ENCODE measurements around the gene ZDHHC11. TPM values are rescaled to one million over a fixed set of nuclear protein-coding genes. Genes with fewer than 3 reads are reported as not detected.
A peak's percentile ranks its signal among the peaks of the same experiment; 100 is the strongest.
"Not testable (repeated sequence)": the region's sequence is repeated elsewhere in the genome, so short reads cannot be mapped to it uniquely, and the experiment has no call there.

ZDHHC11 gene
- total RNA-seq, 2 experiments from 2014 or later: 9.9 to 10.6 TPM

- DNase-seq; H3K9me3 Mint-ChIP-seq (ENCODE audit: low read depth); H3K4me1 Mint-ChIP-seq; H3K27ac Mint-ChIP-seq; H3K36me3 Mint-ChIP-seq; CTCF ChIA-PET; ATAC-seq; H3K27me3 Mint-ChIP-seq: not testable (repeated sequence)
- peak overlapping the region; percentile 18 for H3K4me3 Mint-ChIP-seq
These were observed 66.8 kb downstream of the ZDHHC11 start for GRCh38 chr5:783881-784427.

GRCh38 chr5:783049-783802, 67.6 kb downstream of the ZDHHC11 start:
- not testable (repeated sequence) for H3K4me3 Mint-ChIP-seq

GRCh38 chr5:782356-782755, 68.4 kb downstream of the ZDHHC11 start:
- DNase-seq; H3K27ac Mint-ChIP-seq; H3K4me3 Mint-ChIP-seq; CTCF ChIA-PET; H3K4me1 Mint-ChIP-seq; ATAC-seq; H3K27me3 Mint-ChIP-seq; H3K9me3 Mint-ChIP-seq (ENCODE audit: low read depth); H3K36me3 Mint-ChIP-seq: not testable (repeated sequence)

More at GRCh38 chr5:783049-783802, 67.6 kb downstream of the ZDHHC11 start:
- H3K27me3 Mint-ChIP-seq; H3K9me3 Mint-ChIP-seq (ENCODE audit: low read depth); H3K36me3 Mint-ChIP-seq; CTCF ChIA-PET; H3K4me1 Mint-ChIP-seq; DNase-seq; H3K27ac Mint-ChIP-seq: not testable (repeated sequence)
- peak; percentile 19 for ATAC-seq

- DNase-seq; CTCF ChIA-PET; H3K27ac Mint-ChIP-seq; H3K27me3 Mint-ChIP-seq; H3K9me3 Mint-ChIP-seq (ENCODE audit: low read depth); H3K36me3 Mint-ChIP-seq; ATAC-seq; H3K4me1 Mint-ChIP-seq; H3K4me3 Mint-ChIP-seq: not testable (repeated sequence)
These were observed 70.2 kb downstream of the ZDHHC11 start for GRCh38 chr5:780571-780970.

- H3K27ac Mint-ChIP-seq; H3K4me1 Mint-ChIP-seq; H3K27me3 Mint-ChIP-seq; CTCF ChIA-PET; H3K36me3 Mint-ChIP-seq; DNase-seq; H3K9me3 Mint-ChIP-seq (ENCODE audit: low read depth); H3K4me3 Mint-ChIP-seq; ATAC-seq: not testable (repeated sequence)
These were observed 71.8 kb downstream of the ZDHHC11 start for GRCh38 chr5:778967-779366.

- H3K9me3 Mint-ChIP-seq (ENCODE audit: low read depth); H3K4me1 Mint-ChIP-seq; H3K4me3 Mint-ChIP-seq; DNase-seq; H3K36me3 Mint-ChIP-seq; H3K27me3 Mint-ChIP-seq; H3K27ac Mint-ChIP-seq; ATAC-seq; CTCF ChIA-PET: not testable (repeated sequence)
These were observed 72.4 kb downstream of the ZDHHC11 start for GRCh38 chr5:778421-778820.

- no peaks in the 10 kb centered on the region for H3K27me3 Mint-ChIP-seq
- CTCF ChIA-PET: no interaction called here
- no peaks in the 10 kb centered on the region for H3K9me3 Mint-ChIP-seq (ENCODE audit: low read depth)
- no peak overlapping the region for H3K4me3 Mint-ChIP-seq
- H3K36me3 Mint-ChIP-seq: no peaks in the 10 kb centered on the region
- no peak overlapping the region for H3K27ac Mint-ChIP-seq
- DNase-seq (no peak), ATAC-seq (no peak)
- no peaks in the 10 kb centered on the region for H3K4me1 Mint-ChIP-seq
These were observed 73.0 kb downstream of the ZDHHC11 start for GRCh38 chr5:777756-778161.

GRCh38 chr5:776862-777711, 73.7 kb downstream of the ZDHHC11 start:
- Mint-ChIP-seq H3K27me3 (no peaks in the 10 kb centered on the region), H3K4me3 (no peak overlapping the region), H3K9me3 (ENCODE audit: low read depth) (no peaks in the 10 kb centered on the region), H3K27ac (no peak overlapping the region), H3K36me3 (no peaks in the 10 kb centered on the region), H3K4me1 (no peaks in the 10 kb centered on the region)
- DNase-seq (no peak), ATAC-seq (no peak)
- CTCF ChIA-PET: no interaction called here

GRCh38 chr5:775961-776861, 74.6 kb downstream of the ZDHHC11 start:
- Mint-ChIP-seq H3K4me1 (no peaks in the 10 kb centered on the region), H3K36me3 (no peaks in the 10 kb centered on the region), H3K4me3 (no peak overlapping the region), H3K27ac (no peak overlapping the region), H3K9me3 (ENCODE audit: low read depth) (no peaks in the 10 kb centered on the region), H3K27me3 (no peaks in the 10 kb centered on the region)
- CTCF ChIA-PET: no interaction called here
- DNase-seq (no peak), ATAC-seq (no peak)

- CTCF ChIA-PET; H3K9me3 Mint-ChIP-seq (ENCODE audit: low read depth); H3K4me1 Mint-ChIP-seq; H3K4me3 Mint-ChIP-seq; H3K36me3 Mint-ChIP-seq; ATAC-seq; DNase-seq; H3K27me3 Mint-ChIP-seq; H3K27ac Mint-ChIP-seq: not testable (repeated sequence)
These were observed 75.2 kb downstream of the ZDHHC11 start for GRCh38 chr5:775595-775960.

GRCh38 chr5:774854-775505, 75.8 kb downstream of the ZDHHC11 start:
- H3K4me3 Mint-ChIP-seq; H3K36me3 Mint-ChIP-seq; H3K9me3 Mint-ChIP-seq (ENCODE audit: low read depth); CTCF ChIA-PET; ATAC-seq; DNase-seq; H3K4me1 Mint-ChIP-seq; H3K27ac Mint-ChIP-seq; H3K27me3 Mint-ChIP-seq: not testable (repeated sequence)

GRCh38 chr5:774304-774703, 76.5 kb downstream of the ZDHHC11 start:
- H3K9me3 Mint-ChIP-seq (ENCODE audit: low read depth); H3K27ac Mint-ChIP-seq; H3K4me3 Mint-ChIP-seq; DNase-seq; H3K27me3 Mint-ChIP-seq; CTCF ChIA-PET; H3K4me1 Mint-ChIP-seq; H3K36me3 Mint-ChIP-seq; ATAC-seq: not testable (repeated sequence)

Data from activated CD8-positive, alpha-beta memory T cell treated with anti-CD3 and anti-CD28 coated beads, Interleukin-2, amount 10 ng/mL, durations not matched to agents 7 days and 5 days (primary cell).